Karpas-422 (cell line): ENCODE measurements around the gene CLEC7A. TPM values are rescaled to one million over a fixed set of nuclear protein-coding genes. Genes with fewer than 3 reads are reported as not detected.

Source experiments
- DNase-seq: peaks from one replicate; pipeline ENCODE4 v3.0.0-alpha.2; 2015
- H2AFZ ChIP-seq: fragments of 200-600 bp; sonication (generic); 2 replicates; pipeline ENCODE4 v1.6.1; 2014; ENCODE audit warnings: antibody characterized with exemption, low read length, mixed read lengths
- H3K27ac ChIP-seq: fragments of 200-600 bp; sonication (generic); 2 replicates; pipeline ENCODE4 v1.5.1; 2014; ENCODE audit warnings: mild to moderate bottlenecking, low read length, moderate library complexity
- H3K27me3 ChIP-seq: fragments of 200-600 bp; sonication (generic); 2 replicates; pipeline ENCODE4 v1.6.1; 2014; ENCODE audit warnings: low read length, mixed read lengths
- H3K36me3 ChIP-seq: fragments of 200-600 bp; sonication (generic); 2 replicates; pipeline ENCODE4 v1.6.1; 2014; ENCODE audit warnings: low read length, mixed read lengths; ENCODE audit not compliant: insufficient read depth
- H3K4me1 ChIP-seq: fragments of 200-600 bp; sonication (generic); 2 replicates; pipeline ENCODE4 v1.6.1; 2014; ENCODE audit warnings: mild to moderate bottlenecking, low read length, mixed read lengths
- H3K4me2 ChIP-seq: fragments of 200-600 bp; sonication (generic); 2 replicates; pipeline ENCODE4 v1.6.1; 2014; ENCODE audit warnings: low read length, low read depth, mild to moderate bottlenecking; ENCODE audit not compliant: poor library complexity, severe bottlenecking
- H3K4me3 ChIP-seq: fragments of 200-600 bp; sonication (generic); 2 replicates; pipeline ENCODE4 v1.5.1; 2014; ENCODE audit warnings: mild to moderate bottlenecking, antibody characterized with exemption, low read length, mixed read lengths
- H3K79me2 ChIP-seq: fragments of 200-600 bp; sonication (generic); 2 replicates; pipeline ENCODE4 v1.6.1; 2014; ENCODE audit warnings: mild to moderate bottlenecking, low read length, mixed read lengths
- H3K9ac ChIP-seq: fragments of 200-600 bp; sonication (generic); 2 replicates; pipeline ENCODE4 v1.6.0; 2014; ENCODE audit warnings: low read length
- H3K9me2 ChIP-seq: fragments of 200-600 bp; sonication (generic), shearing (Covaris generic); replicated peaks from 2 replicates; pipeline ENCODE4 v1.6.0; 2014; ENCODE audit warnings: mild to moderate bottlenecking, low read length, moderate library complexity; ENCODE audit not compliant: insufficient read depth
- H3K9me3 ChIP-seq: fragments of 300-700, 200-600 bp; sonication (generic); 2 replicates; pipeline ENCODE4 v1.6.1; 2014; ENCODE audit warnings: low read length, mixed read lengths
- H4K20me1 ChIP-seq: fragments of 200-600 bp; sonication (generic); 2 replicates; pipeline ENCODE4 v1.6.1; 2014; ENCODE audit warnings: mild to moderate bottlenecking, antibody characterized with exemption, low read length, low read depth; ENCODE audit not compliant: insufficient read depth
- total RNA-seq: library from RNA; depleted of rRNA; stranded (reverse); fragments of >200 nt; shearing (Covaris generic); gene quantifications from 2 replicates; pipeline ENCODE4 v1.2.3, GENCODE V29; 2014; ENCODE audit warnings: low replicate concordance

Gene CLEC7A
- total RNA-seq, 1 experiment from 2014 or later = not detected

- no peak overlapping the region for H3K27ac ChIP-seq
- H3K36me3 ChIP-seq = no peaks in the 10 kb centered on the region
- H3K4me1 ChIP-seq = no peaks in the 10 kb centered on the region
- H3K27me3 ChIP-seq = no peaks in the 10 kb centered on the region
- no peak overlapping the region for H3K4me2 ChIP-seq
- no peak overlapping the region for H3K9ac ChIP-seq
- DNase-seq = no peak
- no peak overlapping the region for H3K4me3 ChIP-seq
- H3K79me2 ChIP-seq = no peaks in the 10 kb centered on the region
- no peaks in the 10 kb centered on the region for H4K20me1 ChIP-seq
- no peaks in the 10 kb centered on the region for H3K9me2 ChIP-seq
- no peaks in the 10 kb centered on the region for H3K9me3 ChIP-seq
- H2AFZ ChIP-seq = no peak overlapping the region
Observed at GRCh38 chr12:10113075-10113474, 16.9 kb downstream of the CLEC7A start.

DNA sequence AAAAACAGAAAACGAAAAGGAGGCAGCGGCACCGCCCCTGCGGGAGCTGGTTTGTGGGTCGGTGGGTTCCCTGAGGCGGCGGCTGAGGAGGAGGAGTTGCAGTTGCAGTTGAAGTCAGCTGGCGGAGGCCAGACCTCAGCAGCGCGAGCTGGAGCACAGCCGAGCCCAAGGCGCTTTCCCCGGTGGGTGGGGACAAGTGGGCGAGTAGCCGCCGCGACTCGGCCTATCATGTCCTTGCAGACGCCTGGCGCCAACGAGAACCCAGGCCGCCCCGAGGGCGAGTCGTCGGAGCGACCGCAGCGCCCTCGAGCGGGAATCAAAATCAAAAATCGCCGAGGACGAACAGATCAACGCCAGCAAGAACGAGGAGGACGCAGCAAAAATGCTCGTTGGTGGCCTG lies 18.5 kb downstream of the CLEC7A start:
- Histone ChIP-seq H3K79me2 (no peaks in the 10 kb centered on the region), H3K27ac (no peak overlapping the region), H3K36me3 (no peaks in the 10 kb centered on the region), H2AFZ (no peak overlapping the region), H4K20me1 (no peaks in the 10 kb centered on the region), H3K4me3 (no peak overlapping the region), H3K9me2 (no peaks in the 10 kb centered on the region), H3K4me1 (no peaks in the 10 kb centered on the region), H3K4me2 (no peak overlapping the region), H3K27me3 (no peaks in the 10 kb centered on the region), H3K9ac (no peak overlapping the region), H3K9me3 (no peaks in the 10 kb centered on the region)
- no peak for DNase-seq

DNA sequence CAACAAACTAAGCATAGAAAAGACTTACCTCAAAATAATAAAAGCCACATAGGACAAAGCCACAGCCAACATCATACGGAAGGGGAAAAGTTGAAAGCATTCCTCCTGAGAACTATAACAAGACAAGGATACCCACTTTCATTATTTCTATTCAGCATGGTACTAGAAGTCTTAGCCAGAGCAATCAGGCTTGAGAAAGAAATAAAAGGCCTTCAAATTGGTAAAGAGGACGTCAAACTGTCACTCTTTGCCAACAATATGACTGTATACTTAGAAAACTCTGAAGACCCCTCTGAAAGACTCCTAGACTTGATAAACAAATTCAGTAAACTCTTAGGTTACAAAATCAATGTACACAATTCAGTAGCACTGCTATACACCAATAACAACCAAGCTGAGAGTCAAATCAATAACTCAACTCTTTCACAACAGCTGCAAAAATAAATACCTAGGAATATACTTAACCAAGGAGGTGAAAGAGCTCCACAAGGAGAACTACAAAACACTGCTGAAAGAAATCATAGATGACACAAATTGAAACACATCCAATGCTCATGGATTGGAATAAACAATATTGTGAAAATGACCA lies 19.6 kb downstream of the CLEC7A start:
- Histone ChIP-seq H4K20me1 (no peaks in the 10 kb centered on the region), H3K9me3 (no peaks in the 10 kb centered on the region), H3K79me2 (no peaks in the 10 kb centered on the region), H2AFZ (no peak overlapping the region), H3K27ac (no peak overlapping the region), H3K4me1 (no peaks in the 10 kb centered on the region), H3K9ac (no peak overlapping the region), H3K4me2 (no peak overlapping the region), H3K9me2 (no peaks in the 10 kb centered on the region), H3K27me3 (no peaks in the 10 kb centered on the region), H3K4me3 (no peak overlapping the region), H3K36me3 (no peaks in the 10 kb centered on the region)
- DNase-seq = no peak

DNA sequence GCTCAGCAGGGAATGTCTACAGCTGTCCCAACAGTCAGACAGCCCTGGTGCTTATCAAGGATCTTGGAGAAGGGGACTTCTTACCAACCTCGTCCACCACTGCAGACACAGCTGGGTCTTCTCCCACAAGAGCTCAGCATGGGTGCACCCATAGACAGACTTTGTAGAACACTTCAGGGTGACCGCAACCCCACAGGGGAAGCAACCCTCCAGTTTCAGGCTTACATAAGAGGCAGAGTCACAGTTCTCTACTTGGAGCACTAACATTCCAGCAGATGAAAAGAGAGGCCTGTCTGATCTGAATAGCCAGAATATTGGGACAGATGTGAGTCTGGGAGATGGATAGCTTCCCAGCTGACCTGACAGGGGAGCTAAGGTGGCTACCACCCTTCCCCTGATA lies 27.7 kb downstream of the CLEC7A start:
- no peaks in the 10 kb centered on the region for H3K36me3 ChIP-seq
- no peak overlapping the region for H3K9ac ChIP-seq
- no peaks in the 10 kb centered on the region for H3K9me2 ChIP-seq
- no peaks in the 10 kb centered on the region for H3K79me2 ChIP-seq
- no peak for DNase-seq
- H3K4me2 ChIP-seq = no peak overlapping the region
- no peaks in the 10 kb centered on the region for H3K4me1 ChIP-seq
- no peak overlapping the region for H2AFZ ChIP-seq
- H3K9me3 ChIP-seq = no peaks in the 10 kb centered on the region
- no peaks in the 10 kb centered on the region for H3K27me3 ChIP-seq
- no peak overlapping the region for H3K4me3 ChIP-seq
- no peak overlapping the region for H3K27ac ChIP-seq
- no peaks in the 10 kb centered on the region for H4K20me1 ChIP-seq

DNA sequence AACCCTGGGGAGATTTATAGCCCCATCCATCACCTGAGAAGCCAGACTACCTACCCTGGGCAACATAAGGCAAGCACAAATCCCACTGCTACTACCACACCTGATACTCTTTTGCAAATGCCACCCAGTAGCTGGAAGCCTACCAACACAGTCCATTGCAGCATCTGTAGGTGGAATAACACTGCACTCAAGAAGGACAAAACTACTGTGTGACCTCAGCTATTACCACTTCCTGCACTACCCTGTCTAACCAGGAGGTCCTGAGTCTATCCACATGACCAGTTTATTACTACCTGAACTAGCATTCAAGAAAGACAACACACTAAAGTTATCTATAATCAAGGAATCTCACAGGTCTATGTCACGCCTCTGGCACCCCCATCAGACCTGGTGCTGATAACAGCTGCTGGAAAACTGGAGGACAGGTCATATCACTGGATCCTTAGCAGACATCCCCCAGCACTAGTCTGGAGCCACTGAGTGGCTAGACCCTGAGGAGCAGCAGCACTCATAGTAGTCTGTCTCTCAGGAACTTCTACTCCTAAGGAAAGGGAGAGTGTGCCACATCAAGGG lies 28.3 kb downstream of the CLEC7A start:
- no peak overlapping the region for H2AFZ ChIP-seq

GRCh38 chr12:10101042-10101579 lies 28.9 kb downstream of the CLEC7A start:
- H4K20me1 ChIP-seq = no peaks in the 10 kb centered on the region
- H2AFZ ChIP-seq = no peak overlapping the region
- no peaks in the 10 kb centered on the region for H3K79me2 ChIP-seq
- no peaks in the 10 kb centered on the region for H3K9me2 ChIP-seq
- no peaks in the 10 kb centered on the region for H3K4me1 ChIP-seq
- H3K9me3 ChIP-seq = no peaks in the 10 kb centered on the region
- no peak overlapping the region for H3K9ac ChIP-seq
- H3K4me3 ChIP-seq = no peak overlapping the region
- no peaks in the 10 kb centered on the region for H3K27me3 ChIP-seq
- H3K4me2 ChIP-seq = no peak overlapping the region
- no peak overlapping the region for H3K27ac ChIP-seq
- no peaks in the 10 kb centered on the region for H3K36me3 ChIP-seq
- DNase-seq = no peak

More for the DNA sequence above, 28.3 kb downstream of the CLEC7A start:
- Histone ChIP-seq H3K4me2 (no peak overlapping the region), H3K4me3 (no peak overlapping the region), H3K9me3 (no peaks in the 10 kb centered on the region), H3K9ac (no peak overlapping the region), H3K27ac (no peak overlapping the region), H3K27me3 (no peaks in the 10 kb centered on the region), H4K20me1 (no peaks in the 10 kb centered on the region), H3K79me2 (no peaks in the 10 kb centered on the region), H3K4me1 (no peaks in the 10 kb centered on the region), H3K9me2 (no peaks in the 10 kb centered on the region), H3K36me3 (no peaks in the 10 kb centered on the region)
- no peak for DNase-seq

DNA sequence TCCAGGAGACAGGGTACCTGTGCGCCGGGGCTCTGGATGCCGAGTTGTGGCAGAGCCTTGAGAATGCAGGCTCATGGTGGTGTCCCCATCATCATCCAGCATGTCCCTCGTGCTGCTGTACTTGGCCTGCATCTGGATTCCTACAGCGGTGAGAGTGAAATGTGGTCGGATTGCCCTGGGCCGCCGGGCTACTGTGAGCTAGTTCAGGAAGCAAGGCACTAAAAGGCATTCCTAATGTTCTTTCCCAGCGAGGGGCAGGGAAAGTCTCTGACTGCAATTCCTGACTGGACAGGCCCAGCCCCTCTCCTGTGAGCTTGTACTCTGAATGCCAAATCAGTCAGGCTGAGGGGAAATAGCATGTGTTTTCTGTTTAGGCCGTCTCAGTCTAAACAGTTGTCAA lies 31.2 kb downstream of the CLEC7A start, which contains the start of gene CLEC1A:
Gene CLEC1A (minus strand): TSS at position 195 of the 400 bp plus-strand sequence. CDS start 63 bp downstream, at position 132.
- no peaks in the 10 kb centered on the region for H3K27me3 ChIP-seq
- no peak within 1 kb of the TSS for H3K9ac ChIP-seq
- H3K4me3 ChIP-seq = no peak within 1 kb of the TSS
- H4K20me1 ChIP-seq = no peaks in the 10 kb centered on the region
- H3K27ac ChIP-seq = no peak within 1 kb of the TSS
- no peaks in the 10 kb centered on the region for H3K36me3 ChIP-seq
- DNase-seq = no peak
- H3K4me2 ChIP-seq = no peak within 1 kb of the TSS
- H3K79me2 ChIP-seq = no peaks in the 10 kb centered on the region
- H2AFZ ChIP-seq = no peak within 1 kb of the TSS
- H3K9me3 ChIP-seq = no peaks in the 10 kb centered on the region
- no peaks in the 10 kb centered on the region for H3K4me1 ChIP-seq
- H3K9me2 ChIP-seq = no peaks in the 10 kb centered on the region

DNA sequence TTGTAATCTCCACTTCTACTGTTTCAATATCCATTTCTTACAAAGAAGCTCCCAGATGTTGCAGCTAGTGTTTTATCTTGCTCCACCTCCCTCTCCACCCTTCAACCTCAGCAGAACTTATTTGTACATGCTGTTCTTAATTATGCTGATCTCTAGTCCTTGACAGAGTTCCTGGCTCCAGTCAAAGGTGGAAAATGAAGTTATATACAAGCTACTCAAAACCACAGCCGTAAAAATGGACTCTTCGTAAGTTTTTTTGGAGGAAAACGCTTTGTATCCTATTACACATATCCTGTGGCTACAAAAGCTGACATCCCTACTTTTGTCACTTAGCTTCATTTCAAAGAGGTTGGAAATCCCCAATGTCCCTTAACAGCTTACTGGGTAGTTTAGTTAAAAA lies 32.5 kb downstream of the CLEC7A start:
- Histone ChIP-seq H3K9me2 (no peaks in the 10 kb centered on the region), H3K36me3 (no peaks in the 10 kb centered on the region), H3K4me1 (no peaks in the 10 kb centered on the region), H3K9me3 (no peaks in the 10 kb centered on the region), H3K4me2 (no peak overlapping the region), H3K4me3 (no peak overlapping the region), H3K9ac (no peak overlapping the region), H3K27ac (no peak overlapping the region), H4K20me1 (no peaks in the 10 kb centered on the region), H2AFZ (no peak overlapping the region), H3K79me2 (no peaks in the 10 kb centered on the region), H3K27me3 (no peaks in the 10 kb centered on the region)
- no peak for DNase-seq
